GM10266 (cell line): ENCODE measurements around the gene ZNF605.
"Not testable (repeated sequence)": the region's sequence is repeated elsewhere in the genome, so short reads cannot be mapped to it uniquely, and the experiment has no call there.

Experiments
- DNase-seq: peaks from one replicate; pipeline ENCODE4 v3.0.0; 2012; ENCODE audit errors: extremely low spot score
- TF ChIP-seq, protein P1 (sequence below): IDR thresholded peaks from 2 replicates; pipeline ENCODE4 v1.5.1; 2012; ENCODE audit warnings: mild to moderate bottlenecking, low read depth; ENCODE audit not compliant: control insufficient read depth, insufficient read depth; ENCODE audit errors: missing control alignments

ZNF605 gene

DNA sequence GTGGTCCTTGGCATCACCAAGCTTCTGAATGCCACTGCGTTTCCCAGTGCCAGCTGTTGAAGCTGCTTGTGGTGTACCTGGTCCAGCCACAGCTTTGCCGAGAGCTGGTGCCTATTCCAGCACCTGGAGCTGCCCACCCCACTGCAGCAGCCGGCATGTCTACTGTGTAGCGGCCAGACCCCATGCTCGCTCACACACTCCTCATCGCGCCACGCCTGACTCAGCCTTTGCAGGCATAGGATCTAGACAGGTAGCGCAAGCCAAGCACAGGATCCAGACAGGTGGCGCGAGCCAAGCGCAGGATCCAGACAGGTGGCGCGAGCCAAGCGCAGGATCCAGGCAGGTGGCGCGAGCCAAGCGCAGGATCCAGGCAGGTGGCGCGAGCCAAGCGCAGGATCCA, 11.6 kb upstream of the ZNF605 start:
- no peak for DNase-seq
- TF ChIP-seq, protein P1, sequence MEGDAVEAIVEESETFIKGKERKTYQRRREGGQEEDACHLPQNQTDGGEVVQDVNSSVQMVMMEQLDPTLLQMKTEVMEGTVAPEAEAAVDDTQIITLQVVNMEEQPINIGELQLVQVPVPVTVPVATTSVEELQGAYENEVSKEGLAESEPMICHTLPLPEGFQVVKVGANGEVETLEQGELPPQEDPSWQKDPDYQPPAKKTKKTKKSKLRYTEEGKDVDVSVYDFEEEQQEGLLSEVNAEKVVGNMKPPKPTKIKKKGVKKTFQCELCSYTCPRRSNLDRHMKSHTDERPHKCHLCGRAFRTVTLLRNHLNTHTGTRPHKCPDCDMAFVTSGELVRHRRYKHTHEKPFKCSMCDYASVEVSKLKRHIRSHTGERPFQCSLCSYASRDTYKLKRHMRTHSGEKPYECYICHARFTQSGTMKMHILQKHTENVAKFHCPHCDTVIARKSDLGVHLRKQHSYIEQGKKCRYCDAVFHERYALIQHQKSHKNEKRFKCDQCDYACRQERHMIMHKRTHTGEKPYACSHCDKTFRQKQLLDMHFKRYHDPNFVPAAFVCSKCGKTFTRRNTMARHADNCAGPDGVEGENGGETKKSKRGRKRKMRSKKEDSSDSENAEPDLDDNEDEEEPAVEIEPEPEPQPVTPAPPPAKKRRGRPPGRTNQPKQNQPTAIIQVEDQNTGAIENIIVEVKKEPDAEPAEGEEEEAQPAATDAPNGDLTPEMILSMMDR, result no peak

DNA sequence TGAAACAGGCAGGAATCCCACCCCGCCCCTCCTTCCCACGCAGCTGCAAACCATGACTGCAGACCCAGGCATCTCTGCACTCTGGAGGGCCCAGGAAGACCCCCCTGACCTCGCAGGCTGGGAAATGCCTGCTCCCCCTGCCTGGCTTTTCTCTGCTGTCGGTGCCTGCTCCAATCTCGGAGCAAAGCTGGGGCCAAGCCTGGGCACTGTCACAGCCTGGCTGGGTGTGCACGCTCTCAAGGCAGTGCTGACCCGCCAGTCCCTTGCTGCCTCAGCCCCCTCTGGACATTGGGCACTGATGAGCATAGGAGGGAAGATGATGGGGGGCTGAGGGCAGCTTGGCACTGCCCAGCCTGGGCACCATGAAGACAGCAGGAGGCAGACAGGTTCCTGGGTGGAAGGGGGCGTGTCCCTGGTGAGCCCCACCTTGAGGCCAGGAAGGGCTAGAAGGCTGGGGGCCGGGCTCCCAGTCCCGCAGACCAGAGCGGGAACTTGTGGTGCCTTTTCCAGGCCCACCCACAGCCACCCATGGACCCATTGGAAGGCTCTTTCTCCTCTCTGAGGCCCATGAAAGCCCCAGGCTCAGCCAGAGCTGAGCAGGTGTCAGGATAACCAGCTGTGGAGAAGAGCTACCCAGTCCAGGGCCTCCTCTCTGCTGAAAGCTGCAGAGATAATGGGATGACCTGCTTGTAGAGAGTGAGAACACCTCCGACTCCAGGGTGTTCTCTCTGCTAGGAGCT, 10.7 kb upstream of the ZNF605 start:
- TF ChIP-seq, protein P1, result no peak
- no peak for DNase-seq

DNA sequence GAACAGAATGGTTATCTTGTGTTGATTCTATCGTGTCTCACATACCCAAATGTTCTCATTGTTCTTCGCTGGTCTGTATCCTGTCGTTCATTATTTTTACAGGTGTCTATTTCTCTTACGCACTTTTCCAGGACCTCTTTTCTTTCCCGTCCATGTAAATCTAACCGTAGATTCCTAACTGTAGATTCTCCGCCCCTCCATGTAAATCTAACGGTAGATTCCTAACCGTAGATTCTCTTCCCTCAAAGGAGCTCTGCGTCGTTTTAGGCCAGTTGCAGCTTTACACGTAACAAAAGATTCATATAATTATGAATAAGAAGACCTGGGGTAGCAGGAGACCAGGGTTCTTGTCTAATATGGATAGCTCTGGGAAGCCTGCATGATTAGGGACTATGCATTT, 9.7 kb upstream of the ZNF605 start:
- TF ChIP-seq, protein P1, result no peak
- no peak for DNase-seq

DNA sequence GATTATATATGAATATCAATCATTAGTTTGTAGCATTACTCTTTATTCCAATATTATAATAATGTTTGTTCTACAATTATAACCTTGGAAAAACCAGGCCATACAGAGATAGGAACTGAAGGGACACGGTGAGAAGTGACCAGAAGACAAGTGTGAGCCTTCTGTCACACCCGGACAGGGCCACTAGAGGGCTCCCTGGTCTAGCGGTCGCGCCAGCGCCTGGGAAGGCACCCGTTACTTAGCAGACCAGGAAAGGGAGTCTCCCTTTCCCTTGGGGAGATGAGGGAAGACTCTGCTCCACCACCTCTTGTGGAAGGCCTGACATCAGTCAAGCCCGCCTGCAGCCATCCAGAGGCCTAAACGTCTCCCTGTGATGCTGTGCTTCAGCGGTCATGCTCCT, 7.8 kb upstream of the ZNF605 start:
- DNase-seq, result not testable (repeated sequence)

DNA sequence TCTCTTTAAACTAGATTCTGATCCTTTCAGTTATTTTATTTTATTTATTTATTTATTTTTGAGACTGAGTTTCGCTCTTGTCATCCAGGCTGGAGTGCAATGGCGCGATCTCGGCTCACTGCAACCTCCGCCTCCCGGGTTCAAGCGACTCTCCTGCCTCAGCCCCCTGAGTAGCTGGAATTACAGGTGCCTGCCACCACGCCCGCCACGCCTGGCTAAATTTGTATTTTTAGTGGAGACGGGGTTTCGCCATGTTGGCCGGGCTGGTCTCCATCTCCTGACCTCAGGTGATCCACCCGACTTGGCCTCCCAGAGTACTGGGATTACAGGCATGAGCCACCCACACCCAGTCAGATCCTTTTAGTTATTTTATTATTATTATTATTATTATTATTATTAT, 5.7 kb upstream of the ZNF605 start:
- DNase-seq, result not testable (repeated sequence)

DNA sequence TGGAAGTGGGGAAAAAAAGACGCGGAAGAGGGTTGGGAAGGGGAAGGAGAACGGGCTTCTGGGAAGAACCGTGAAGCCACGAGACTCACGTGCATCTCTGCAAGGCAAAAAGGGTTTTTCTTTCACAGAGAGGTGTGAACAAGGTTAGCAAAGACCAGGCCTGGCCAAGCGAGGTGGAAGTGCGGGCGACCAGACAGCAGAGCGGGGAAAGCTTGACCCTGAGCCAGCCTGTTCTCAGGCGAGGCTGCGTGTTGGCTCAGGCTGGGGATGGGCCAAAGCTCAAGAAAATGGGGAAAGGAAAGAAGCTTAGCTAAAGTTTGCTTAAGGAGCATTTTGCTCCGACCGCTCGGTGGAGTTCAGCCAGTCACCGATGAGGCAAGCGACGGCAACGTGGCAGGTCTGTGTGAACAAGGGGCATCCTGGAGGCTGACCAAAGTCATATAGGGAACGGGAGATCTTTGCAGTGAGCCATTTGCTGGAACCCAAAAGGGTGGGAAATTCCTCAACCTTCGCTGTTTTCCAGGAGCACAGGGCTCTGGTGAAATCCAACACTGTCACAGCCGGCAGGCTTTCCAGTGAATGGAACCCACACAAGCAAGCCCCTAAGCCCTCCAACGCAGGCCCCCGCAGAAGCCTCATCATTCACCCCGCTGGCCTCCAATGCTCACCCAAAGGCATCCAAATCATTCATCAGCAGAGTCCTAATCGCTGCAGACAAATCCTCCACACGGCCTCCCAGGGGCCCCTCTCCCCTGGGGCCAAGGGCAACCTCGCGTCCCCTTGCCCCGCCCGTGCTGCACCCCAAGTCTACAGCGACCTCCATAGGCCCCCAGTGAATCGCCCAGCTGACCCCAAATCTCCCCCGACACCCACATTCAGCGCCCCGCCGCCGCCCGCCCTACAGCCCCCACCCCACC, 754 bp downstream of the ZNF605 start:
- DNase-seq, result no peak
- TF ChIP-seq, protein P1, result peak; percentile 17

DNA sequence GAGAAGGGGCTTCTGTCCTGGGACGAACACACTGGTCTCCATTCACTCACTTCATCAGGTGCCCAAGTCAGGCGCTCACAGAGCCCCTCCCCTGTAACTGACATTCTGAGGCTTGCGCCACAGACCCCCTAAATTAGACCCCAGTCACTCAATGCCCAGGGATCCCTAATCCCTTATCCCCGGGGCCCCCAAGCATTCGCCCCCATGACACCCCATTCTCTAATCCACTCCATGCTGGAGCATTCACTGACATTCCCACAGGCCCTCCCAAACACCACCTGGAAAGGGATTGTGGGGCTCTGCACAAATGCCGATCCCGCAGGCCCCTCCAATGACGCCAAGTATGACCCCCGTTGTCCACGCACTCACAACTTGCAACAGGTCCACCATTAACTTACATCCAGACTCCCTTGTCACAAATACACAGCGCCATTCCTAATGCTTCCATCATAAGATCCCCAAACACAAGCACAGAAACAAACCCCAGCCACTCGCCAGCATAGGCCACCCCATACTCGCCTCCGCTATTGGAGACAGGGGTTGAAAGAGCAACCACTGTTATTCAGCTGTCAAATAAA, 1.5 kb downstream of the ZNF605 start:
- TF ChIP-seq, protein P1, result no peak

DNA sequence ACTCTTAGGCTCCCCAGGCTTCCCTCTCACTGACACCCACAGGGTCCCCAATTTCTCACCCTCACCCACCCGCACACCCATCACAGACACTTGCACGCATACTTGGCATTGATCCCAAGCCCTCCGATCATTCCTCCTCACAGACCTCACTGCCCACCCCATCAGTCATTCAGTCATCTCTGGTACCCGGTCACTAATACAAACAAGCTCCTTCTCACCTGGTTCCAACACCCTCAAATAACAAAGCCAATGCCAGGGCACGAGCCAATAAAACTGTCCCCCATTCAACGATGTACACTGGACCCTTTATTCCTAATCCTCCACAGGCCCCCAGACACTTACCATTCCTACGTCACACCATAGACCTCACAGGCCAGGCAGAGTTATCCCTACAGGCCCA, 2.3 kb downstream of the ZNF605 start:
- DNase-seq, result no peak
- TF ChIP-seq, protein P1, result no peak

More for the DNA sequence above, 1.5 kb downstream of the ZNF605 start:
- DNase-seq, result peak; percentile 35
